HEK293 (cell line): Measurements from ENCODE around the gene ULBP1.

Source experiments
- GFI1B ChIP-seq: fragments of 450-650 bp; formaldehyde crosslinking; IDR thresholded peaks from 2 replicates; pipeline ENCODE4 v1.5.1; 2016; ENCODE audit warnings: missing biosample characterization, missing genetic modification characterization
- GLIS1 ChIP-seq: fragments of 450-650 bp; formaldehyde crosslinking; IDR thresholded peaks from 2 replicates; pipeline ENCODE4 v1.5.1; 2016; ENCODE audit warnings: missing biosample characterization, missing genetic modification characterization
- KLF7 ChIP-seq: fragments of 450-650 bp; formaldehyde crosslinking; IDR thresholded peaks from 2 replicates; pipeline ENCODE4 v1.5.1; 2016; ENCODE audit warnings: missing biosample characterization, missing genetic modification characterization, borderline replicate concordance
- KLF9 ChIP-seq: fragments of 450-650 bp; formaldehyde crosslinking; IDR thresholded peaks from 2 replicates; pipeline ENCODE4 v1.5.1; 2016; ENCODE audit warnings: missing biosample characterization, missing genetic modification characterization, low read depth
- PATZ1 ChIP-seq: fragments of 450-650 bp; formaldehyde crosslinking; IDR thresholded peaks from 2 replicates; pipeline ENCODE4 v1.5.1; 2016; ENCODE audit warnings: missing biosample characterization, missing genetic modification characterization
- SP2 ChIP-seq: fragments of 450-650 bp; formaldehyde crosslinking; IDR thresholded peaks from 2 replicates; pipeline ENCODE4 v1.5.1; 2016; ENCODE audit warnings: missing biosample characterization, missing genetic modification characterization
- ZNF114 ChIP-seq: fragments of 450-650 bp; formaldehyde crosslinking; IDR thresholded peaks from 2 replicates; pipeline ENCODE4 v1.5.0; 2017; ENCODE audit warnings: missing biosample characterization, missing genetic modification characterization
- ZNF121 ChIP-seq: fragments of 450-650 bp; formaldehyde crosslinking; IDR thresholded peaks from 2 replicates; pipeline ENCODE4 v1.5.1; 2016; ENCODE audit warnings: missing biosample characterization, missing genetic modification characterization
- ZNF155 ChIP-seq: fragments of 450-650 bp; formaldehyde crosslinking; IDR thresholded peaks from 2 replicates; pipeline ENCODE4 v1.5.1; 2016; ENCODE audit warnings: missing biosample characterization, missing genetic modification characterization
- ZNF214 ChIP-seq: fragments of 450-650 bp; formaldehyde crosslinking; IDR thresholded peaks from 2 replicates; pipeline ENCODE4 v1.5.1; 2017; ENCODE audit warnings: missing biosample characterization, mild to moderate bottlenecking, missing genetic modification characterization, borderline replicate concordance
- ZNF23 ChIP-seq: fragments of 450-650 bp; formaldehyde crosslinking; IDR thresholded peaks from 2 replicates; pipeline ENCODE4 v1.5.1; 2016; ENCODE audit warnings: missing biosample characterization, missing genetic modification characterization, borderline replicate concordance
- ZNF239 ChIP-seq: fragments of 450-650 bp; formaldehyde crosslinking; IDR thresholded peaks from 2 replicates; pipeline ENCODE4 v1.5.1; 2016; ENCODE audit warnings: missing biosample characterization, missing genetic modification characterization
- ZNF292 ChIP-seq: fragments of 450-650 bp; formaldehyde crosslinking; IDR thresholded peaks from 2 replicates; pipeline ENCODE4 v1.5.1; 2016; ENCODE audit warnings: low read depth, missing biosample characterization, missing genetic modification characterization, borderline replicate concordance
- ZNF302 ChIP-seq: fragments of 450-650 bp; formaldehyde crosslinking; IDR thresholded peaks from 2 replicates; pipeline ENCODE4 v1.5.1; 2016; ENCODE audit warnings: missing biosample characterization, missing genetic modification characterization, low read depth
- ZNF362 ChIP-seq: fragments of 450-650 bp; formaldehyde crosslinking; IDR thresholded peaks from 2 replicates; pipeline ENCODE4 v1.5.1; 2016; ENCODE audit warnings: missing biosample characterization, missing genetic modification characterization
- ZNF398 ChIP-seq: fragments of 450-650 bp; formaldehyde crosslinking; IDR thresholded peaks from 2 replicates; pipeline ENCODE4 v1.5.1; 2017; ENCODE audit warnings: missing biosample characterization, missing genetic modification characterization
- ZNF501 ChIP-seq: fragments of 450-650 bp; formaldehyde crosslinking; IDR thresholded peaks from 2 replicates; pipeline ENCODE4 v1.5.1; 2016; ENCODE audit warnings: missing biosample characterization, missing genetic modification characterization
- ZNF548 ChIP-seq: fragments of 450-650 bp; formaldehyde crosslinking; IDR thresholded peaks from 2 replicates; pipeline ENCODE4 v1.5.1; 2016; ENCODE audit warnings: missing biosample characterization, missing genetic modification characterization
- ZNF610 ChIP-seq: fragments of 450-650 bp; formaldehyde crosslinking; IDR thresholded peaks from 2 replicates; pipeline ENCODE4 v1.5.1; 2016; ENCODE audit warnings: missing biosample characterization, missing genetic modification characterization, borderline replicate concordance
- ZNF658 ChIP-seq: fragments of 450-650 bp; formaldehyde crosslinking; IDR thresholded peaks from 2 replicates; pipeline ENCODE4; 2016; ENCODE audit warnings: missing biosample characterization, missing genetic modification characterization
- ZNF768 ChIP-seq: fragments of 450-650 bp; formaldehyde crosslinking; IDR thresholded peaks from 2 replicates; pipeline ENCODE4 v1.5.1; 2018; ENCODE audit warnings: missing biosample characterization, mild to moderate bottlenecking, missing genetic modification characterization
- ZNF843 ChIP-seq: fragments of 450-650 bp; formaldehyde crosslinking; IDR thresholded peaks from 2 replicates; pipeline ENCODE4 v1.5.1; 2016; ENCODE audit warnings: missing biosample characterization, missing genetic modification characterization
- ZSCAN16 ChIP-seq: fragments of 450-650 bp; formaldehyde crosslinking; IDR thresholded peaks from 2 replicates; pipeline ENCODE4 v1.5.1; 2016; ENCODE audit warnings: missing biosample characterization, missing genetic modification characterization
- ZSCAN18 ChIP-seq: fragments of 450-650 bp; formaldehyde crosslinking; IDR thresholded peaks from 2 replicates; pipeline ENCODE4 v1.5.1; 2016; ENCODE audit warnings: missing biosample characterization, missing genetic modification characterization
- TF ChIP-seq, protein P1 (sequence below): fragments of 450-650 bp; formaldehyde crosslinking; IDR thresholded peaks from 2 replicates; pipeline ENCODE4 v1.5.1; 2016; ENCODE audit warnings: missing biosample characterization, missing genetic modification characterization
- TF ChIP-seq, protein P2 (sequence below): fragments of 450-650 bp; formaldehyde crosslinking; IDR thresholded peaks from 2 replicates; pipeline ENCODE4 v1.5.1; 2016; ENCODE audit warnings: missing biosample characterization, missing genetic modification characterization
- TF ChIP-seq, protein P3 (sequence below): IDR thresholded peaks from 2 replicates; pipeline ENCODE4 v1.6.1; 2011; ENCODE audit warnings: mild to moderate bottlenecking, low read depth, low read length, borderline replicate concordance

Gene ULBP1

GRCh38 chr6:150004783-150005717 is 41.3 kb downstream of the ULBP1 start (continued):
- TF ChIP-seq, protein P1, sequence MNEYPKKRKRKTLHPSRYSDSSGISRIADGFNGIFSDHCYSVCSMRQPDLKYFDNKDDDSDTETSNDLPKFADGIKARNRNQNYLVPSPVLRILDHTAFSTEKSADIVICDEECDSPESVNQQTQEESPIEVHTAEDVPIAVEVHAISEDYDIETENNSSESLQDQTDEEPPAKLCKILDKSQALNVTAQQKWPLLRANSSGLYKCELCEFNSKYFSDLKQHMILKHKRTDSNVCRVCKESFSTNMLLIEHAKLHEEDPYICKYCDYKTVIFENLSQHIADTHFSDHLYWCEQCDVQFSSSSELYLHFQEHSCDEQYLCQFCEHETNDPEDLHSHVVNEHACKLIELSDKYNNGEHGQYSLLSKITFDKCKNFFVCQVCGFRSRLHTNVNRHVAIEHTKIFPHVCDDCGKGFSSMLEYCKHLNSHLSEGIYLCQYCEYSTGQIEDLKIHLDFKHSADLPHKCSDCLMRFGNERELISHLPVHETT (tag by site-specific recombination): 0 out of 2 replicates have a peak, but pooled peaks have one; percentile 19
- TF ChIP-seq, protein P2, sequence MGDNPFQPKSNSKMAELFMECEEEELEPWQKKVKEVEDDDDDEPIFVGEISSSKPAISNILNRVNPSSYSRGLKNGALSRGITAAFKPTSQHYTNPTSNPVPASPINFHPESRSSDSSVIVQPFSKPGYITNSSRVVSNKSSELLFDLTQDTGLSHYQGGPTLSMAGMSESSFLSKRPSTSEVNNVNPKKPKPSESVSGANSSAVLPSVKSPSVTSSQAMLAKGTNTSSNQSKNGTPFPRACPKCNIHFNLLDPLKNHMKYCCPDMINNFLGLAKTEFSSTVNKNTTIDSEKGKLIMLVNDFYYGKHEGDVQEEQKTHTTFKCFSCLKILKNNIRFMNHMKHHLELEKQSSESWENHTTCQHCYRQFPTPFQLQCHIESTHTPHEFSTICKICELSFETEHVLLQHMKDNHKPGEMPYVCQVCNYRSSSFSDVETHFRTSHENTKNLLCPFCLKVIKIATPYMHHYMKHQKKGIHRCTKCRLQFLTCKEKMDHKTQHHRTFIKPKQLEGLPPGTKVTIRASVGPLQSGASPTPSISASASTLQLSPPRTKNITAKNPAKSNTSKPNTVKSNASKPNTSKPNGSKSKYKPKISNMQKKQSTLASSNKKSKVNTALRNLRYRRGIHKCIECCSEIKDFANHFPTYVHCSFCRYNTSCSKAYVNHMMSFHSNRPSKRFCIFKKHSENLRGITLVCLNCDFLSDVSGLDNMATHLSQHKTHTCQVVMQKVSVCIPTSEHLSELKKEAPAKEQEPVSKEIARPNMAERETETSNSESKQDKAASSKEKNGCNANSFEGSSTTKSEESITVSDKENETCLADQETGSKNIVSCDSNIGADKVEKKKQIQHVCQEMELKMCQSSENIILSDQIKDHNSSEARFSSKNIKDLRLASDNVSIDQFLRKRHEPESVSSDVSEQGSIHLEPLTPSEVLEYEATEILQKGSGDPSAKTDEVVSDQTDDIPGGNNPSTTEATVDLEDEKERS (tag by site-specific recombination): 0 out of 2 replicates have a peak, but pooled peaks have one; percentile 18
- TF ChIP-seq ZNF610: no peak
- TF ChIP-seq ZNF501 (tag by site-specific recombination): peak; percentile 93
- peak; percentile 99 for TF ChIP-seq SP2
- no peak for TF ChIP-seq ZSCAN16 (tag by site-specific recombination)
- TF ChIP-seq ZNF302 (tag by site-specific recombination): no peak
- no peak for TF ChIP-seq ZNF155 (tag by site-specific recombination)
- TF ChIP-seq KLF9 (tag by site-specific recombination): peak; percentile 94
- no peak for TF ChIP-seq GFI1B (tag by site-specific recombination)
- no peak for TF ChIP-seq ZNF114
- peak; percentile 86 for TF ChIP-seq KLF7 (tag by site-specific recombination)
- peak; percentile 51; the same call in 1 of the 2 replicates for TF ChIP-seq ZNF398
- TF ChIP-seq ZNF768 (tag by site-specific recombination): no peak
- peak; percentile 87 for TF ChIP-seq PATZ1 (tag by site-specific recombination)
- TF ChIP-seq ZNF23 (tag by site-specific recombination): no peak
- no peak for TF ChIP-seq ZNF548 (tag by site-specific recombination)
- TF ChIP-seq ZNF843: no peak; the same call in 1 of the 2 replicates
- TF ChIP-seq GLIS1: no peak; the same call in 1 of the 2 replicates
- TF ChIP-seq ZNF239 (tag by site-specific recombination): no peak
- no peak for TF ChIP-seq ZSCAN18 (tag by site-specific recombination)
- no peak for TF ChIP-seq ZNF292
- TF ChIP-seq ZNF362: no peak
- no peak for TF ChIP-seq ZNF121
- no peak for TF ChIP-seq ZNF214 (tag by site-specific recombination)
- TF ChIP-seq, protein P3, sequence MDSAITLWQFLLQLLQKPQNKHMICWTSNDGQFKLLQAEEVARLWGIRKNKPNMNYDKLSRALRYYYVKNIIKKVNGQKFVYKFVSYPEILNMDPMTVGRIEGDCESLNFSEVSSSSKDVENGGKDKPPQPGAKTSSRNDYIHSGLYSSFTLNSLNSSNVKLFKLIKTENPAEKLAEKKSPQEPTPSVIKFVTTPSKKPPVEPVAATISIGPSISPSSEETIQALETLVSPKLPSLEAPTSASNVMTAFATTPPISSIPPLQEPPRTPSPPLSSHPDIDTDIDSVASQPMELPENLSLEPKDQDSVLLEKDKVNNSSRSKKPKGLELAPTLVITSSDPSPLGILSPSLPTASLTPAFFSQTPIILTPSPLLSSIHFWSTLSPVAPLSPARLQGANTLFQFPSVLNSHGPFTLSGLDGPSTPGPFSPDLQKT: no peak
- TF ChIP-seq ZNF658 (tag by site-specific recombination): no peak
